Measurements from ENCODE around the gene GCH1. TPM values are rescaled to one million over a fixed set of nuclear protein-coding genes. Genes with fewer than 3 reads are reported as not detected.

The GCH1 gene
- total and polyA plus RNA-seq, 8 donors: 3.4 to 42.6 (median 6.7) TPM

GRCh38 chr14:54893151-54893760 lies 9.4 kb downstream of the GCH1 start:
- no peak overlapping the region for H3K27ac ChIP-seq
- no peaks in the 10 kb centered on the region for H3K27me3 ChIP-seq
- no peak overlapping the region for H3K4me3 ChIP-seq
- no peaks in the 10 kb centered on the region for H3K9me3 ChIP-seq
- DNase-seq (peak in 3 of 6 donors; percentile 24 to 56 (median 34)), ATAC-seq (peak; percentile 78 to 94 (median 89)), FAIRE-seq (peak; percentile 39)
- intact Hi-C loops (cut with DNase I): no loop called here
- WGBS, 2 donors: 82 to 85% methylated on average over 3 of the region's 3 CpGs
- TF ChIP-seq CTCF (IDR thresholded peaks at IDR 0.05): peak; percentile 35 to 69 (median 56)
- no peaks in the 10 kb centered on the region for H3K36me3 ChIP-seq
- no peaks in the 10 kb centered on the region for H3K4me1 ChIP-seq

GRCh38 chr14:54891471-54892245 lies 11.0 kb downstream of the GCH1 start:
- H3K4me1 ChIP-seq: no peaks in the 10 kb centered on the region
- intact Hi-C loops (cut with DNase I): no loop called here
- TF ChIP-seq CTCF (IDR thresholded peaks at IDR 0.05): no peak
- no peak overlapping the region for H3K27ac ChIP-seq
- no peak overlapping the region for H3K4me3 ChIP-seq
- H3K36me3 ChIP-seq: no peaks in the 10 kb centered on the region
- DNase-seq (no peak), ATAC-seq (no peak), FAIRE-seq (no peak)
- 92 to 93% methylated on average over 10 of the region's 10 CpGs for WGBS, 2 donors
- no peaks in the 10 kb centered on the region for H3K9me3 ChIP-seq
- no peaks in the 10 kb centered on the region for H3K27me3 ChIP-seq

GRCh38 chr14:54890788-54891187 lies 11.8 kb downstream of the GCH1 start:
- 85 to 97% methylated on average over 1 of the region's 1 CpG for WGBS, 2 donors
- DNase-seq: no peak
- ATAC-seq: peak in 1 of 4 donors; percentile 37
- no peaks in the 10 kb centered on the region for H3K4me1 ChIP-seq
- intact Hi-C loops (cut with DNase I): no loop called here
- H3K9me3 ChIP-seq: no peaks in the 10 kb centered on the region
- H3K27ac ChIP-seq: no peak overlapping the region
- TF ChIP-seq CTCF (IDR thresholded peaks at IDR 0.05): no peak
- no peak for FAIRE-seq
- H3K27me3 ChIP-seq: no peaks in the 10 kb centered on the region
- no peaks in the 10 kb centered on the region for H3K36me3 ChIP-seq
- H3K4me3 ChIP-seq: no peak overlapping the region

GRCh38 chr14:54889919-54890318 lies 12.7 kb downstream of the GCH1 start:
- no peaks in the 10 kb centered on the region for H3K9me3 ChIP-seq
- no peak overlapping the region for H3K27ac ChIP-seq
- no peaks in the 10 kb centered on the region for H3K36me3 ChIP-seq
- no peak for TF ChIP-seq CTCF (IDR thresholded peaks at IDR 0.05)
- H3K27me3 ChIP-seq: no peaks in the 10 kb centered on the region
- H3K4me3 ChIP-seq: no peak overlapping the region
- DNase-seq (no peak), ATAC-seq (no peak), FAIRE-seq (no peak)
- H3K4me1 ChIP-seq: no peaks in the 10 kb centered on the region
- intact Hi-C loops (cut with DNase I): no loop called here
- WGBS, 2 donors: 91 to 97% methylated on average over 8 of the region's 8 CpGs

- H3K27me3 ChIP-seq: no peaks in the 10 kb centered on the region
- H3K36me3 ChIP-seq: no peaks in the 10 kb centered on the region
- no peak overlapping the region for H3K4me3 ChIP-seq
- DNase-seq (no peak), ATAC-seq (peak in 2 of 4 donors; percentile 8 to 10), FAIRE-seq (no peak)
- peaks cover 0 to 5% (median 0%) of the 10 kb centered on the region in 3 donors for H3K4me1 ChIP-seq
- intact Hi-C loops (cut with DNase I): no loop called here
- WGBS, 2 donors: 64 to 65% methylated on average over 6 of the region's 6 CpGs
- no peak overlapping the region for H3K27ac ChIP-seq
- H3K9me3 ChIP-seq: no peaks in the 10 kb centered on the region
- no peak for TF ChIP-seq CTCF (IDR thresholded peaks at IDR 0.05)
Measured at GRCh38 chr14:54882521-54882920, 20.1 kb downstream of the GCH1 start.

All from pancreas (tissue), 10 donors.